Mesendoderm (in vitro differentiated cells): ENCODE measurements around the gene DNM3.

Experiments used
- DNase-seq: peaks from one replicate; pipeline ENCODE4 v3.0.0; 2013
- H2AK5ac ChIP-seq: 2 replicates; pipeline ENCODE4 v1.6.1; 2013; ENCODE audit warnings: low read length, inconsistent platforms
- H2BK120ac ChIP-seq: 2 replicates; pipeline ENCODE4 v1.6.1; 2013; ENCODE audit warnings: low read depth, mild to moderate bottlenecking, low read length, moderate library complexity, mixed read lengths
- H2BK15ac ChIP-seq: replicated peaks from 2 replicates; pipeline ENCODE4 v1.6.1; 2013; ENCODE audit warnings: low read depth, mild to moderate bottlenecking, moderate library complexity
- H2BK5ac ChIP-seq: 2 replicates; pipeline ENCODE4 v1.6.1; 2013; ENCODE audit warnings: low read length, inconsistent platforms
- H3K18ac ChIP-seq: 2 replicates; pipeline ENCODE4 v1.6.1; 2013; ENCODE audit warnings: mild to moderate bottlenecking, low read length, mixed read lengths
- H3K23ac ChIP-seq: one replicate; pipeline ENCODE4 v1.6.1; 2013; ENCODE audit warnings: low read length
- H3K27ac ChIP-seq: 2 replicates; pipeline ENCODE4 v1.5.1; 2013; ENCODE audit warnings: low read depth, mild to moderate bottlenecking, inconsistent platforms, low read length, moderate library complexity
- H3K27me3 ChIP-seq: 2 replicates; pipeline ENCODE4 v1.6.1; 2013; ENCODE audit warnings: low read length, control low read depth, mild to moderate bottlenecking, inconsistent platforms; ENCODE audit not compliant: insufficient read depth, poor library complexity
- H3K36me3 ChIP-seq: 2 replicates; pipeline ENCODE4 v1.6.1; 2013; ENCODE audit warnings: low read length, inconsistent platforms; ENCODE audit not compliant: control insufficient read depth, insufficient read depth
- H3K4ac ChIP-seq: one replicate; pipeline ENCODE4 v1.6.1; 2013; ENCODE audit warnings: low read depth, mild to moderate bottlenecking, low read length, moderate library complexity
- H3K4me1 ChIP-seq: 2 replicates; pipeline ENCODE4 v1.6.1; 2013; ENCODE audit warnings: low read depth, low read length, inconsistent platforms; ENCODE audit not compliant: control insufficient read depth
- H3K4me2 ChIP-seq: 2 replicates; pipeline ENCODE4 v1.6.1; 2013; ENCODE audit warnings: low read length
- H3K4me3 ChIP-seq: 2 replicates; pipeline ENCODE4 v1.5.1; 2013; ENCODE audit warnings: mild to moderate bottlenecking, low read length
- H3K56ac ChIP-seq: one replicate; pipeline ENCODE4 v1.6.1; 2013; ENCODE audit warnings: low read length
- H3K79me1 ChIP-seq: 2 replicates; pipeline ENCODE4 v1.6.1; 2013; ENCODE audit warnings: low read length, inconsistent platforms
- H3K79me2 ChIP-seq: 2 replicates; pipeline ENCODE4 v1.6.1; 2013; ENCODE audit warnings: mild to moderate bottlenecking, low read length; ENCODE audit not compliant: control insufficient read depth, insufficient read depth
- H3K9ac ChIP-seq: 2 replicates; pipeline ENCODE4 v1.6.1; 2013; ENCODE audit warnings: low read length, inconsistent platforms
- H4K5ac ChIP-seq: one replicate; pipeline ENCODE4 v1.6.1; 2013; ENCODE audit warnings: low read length
- H4K8ac ChIP-seq: one replicate; pipeline ENCODE4 v1.6.1; 2013; ENCODE audit warnings: low read depth, mild to moderate bottlenecking, control low read depth, low read length, moderate library complexity
- WGBS: extraction: QIAGEN DNeasy Blood & Tissue Kit; methylation state at CpG from one replicate; pipeline ENCODE4 v1.1.7; 2013; ENCODE audit warnings: low lambda C conversion rate, missing lambda C conversion rate; ENCODE audit not compliant: insufficient coverage; ENCODE audit errors: extremely low coverage; 5-methylcytosine and 5-hydroxymethylcytosine counted together

Gene DNM3

GRCh38 chr1:172003766-172004530, 162.7 kb downstream of the DNM3 start:
- no peak overlapping the region for H2BK120ac ChIP-seq
- H3K9ac ChIP-seq = no peak overlapping the region
- no peak overlapping the region for H4K5ac ChIP-seq
- H3K23ac ChIP-seq = no peak overlapping the region
- H4K8ac ChIP-seq = no peak overlapping the region
- no CpG with 5 or more reads among the region's 3 CpGs for WGBS
- H3K79me1 ChIP-seq = no peaks in the 10 kb centered on the region
- no peaks in the 10 kb centered on the region for H3K4me1 ChIP-seq
- H2BK15ac ChIP-seq = no peak overlapping the region
- H2BK5ac ChIP-seq = no peak overlapping the region
- H3K79me2 ChIP-seq = no peaks in the 10 kb centered on the region
- no peak overlapping the region for H2AK5ac ChIP-seq
- no peak overlapping the region for H3K4me2 ChIP-seq
- H3K56ac ChIP-seq = no peak overlapping the region
- no peaks in the 10 kb centered on the region for H3K36me3 ChIP-seq
- no peak overlapping the region for H3K4ac ChIP-seq
- no peak overlapping the region for H3K4me3 ChIP-seq
- H3K27me3 ChIP-seq = no peaks in the 10 kb centered on the region
- no peak overlapping the region for H3K18ac ChIP-seq
- no peak overlapping the region for H3K27ac ChIP-seq
- DNase-seq = no peak

DNA sequence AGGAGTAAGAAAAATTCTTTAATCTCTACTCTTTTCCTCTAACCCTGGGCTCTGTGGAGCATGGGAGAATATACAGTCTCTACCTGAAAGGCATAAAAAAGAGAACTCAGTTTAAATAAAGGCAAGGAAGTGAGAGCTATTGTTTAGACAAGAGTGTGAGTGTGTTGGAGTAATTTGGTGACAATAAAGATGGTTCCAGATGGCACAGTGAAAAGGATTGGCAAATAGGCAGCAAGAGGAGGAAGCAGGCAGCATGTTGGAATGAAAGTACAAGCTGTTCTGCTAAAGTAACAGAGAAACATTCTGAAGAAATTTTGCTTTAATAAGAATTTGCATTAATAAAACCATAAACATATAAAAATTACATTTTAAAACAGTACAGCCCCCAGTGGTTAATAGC, 163.4 kb downstream of the DNM3 start:
- no peak for DNase-seq
- H3K4me1 ChIP-seq = no peaks in the 10 kb centered on the region
- no peak overlapping the region for H3K27ac ChIP-seq
- H2BK15ac ChIP-seq = no peak overlapping the region
- no peak overlapping the region for H2AK5ac ChIP-seq
- H2BK120ac ChIP-seq = no peak overlapping the region
- H3K36me3 ChIP-seq = no peaks in the 10 kb centered on the region
- H3K4me3 ChIP-seq = no peak overlapping the region
- H4K5ac ChIP-seq = no peak overlapping the region
- no peak overlapping the region for H3K18ac ChIP-seq
- no peak overlapping the region for H3K9ac ChIP-seq
- no peak overlapping the region for H3K56ac ChIP-seq
- H3K23ac ChIP-seq = no peak overlapping the region
- no peak overlapping the region for H4K8ac ChIP-seq
- H3K4ac ChIP-seq = no peak overlapping the region
- no peak overlapping the region for H3K4me2 ChIP-seq
- H3K79me1 ChIP-seq = no peaks in the 10 kb centered on the region
- no peak overlapping the region for H2BK5ac ChIP-seq
- no peaks in the 10 kb centered on the region for H3K79me2 ChIP-seq
- H3K27me3 ChIP-seq = no peaks in the 10 kb centered on the region

GRCh38 chr1:172005856-172006255, 164.6 kb downstream of the DNM3 start:
- Histone ChIP-seq H3K79me1 (no peaks in the 10 kb centered on the region), H3K79me2 (no peaks in the 10 kb centered on the region), H2BK15ac (no peak overlapping the region), H3K18ac (no peak overlapping the region), H3K27ac (no peak overlapping the region), H4K8ac (no peak overlapping the region), H3K4me1 (no peaks in the 10 kb centered on the region), H4K5ac (no peak overlapping the region), H2BK120ac (no peak overlapping the region), H3K27me3 (no peaks in the 10 kb centered on the region), H3K4ac (no peak overlapping the region), H3K23ac (no peak overlapping the region), H3K36me3 (no peaks in the 10 kb centered on the region), H3K56ac (no peak overlapping the region), H3K4me3 (no peak overlapping the region), H2BK5ac (no peak overlapping the region), H3K9ac (no peak overlapping the region), H3K4me2 (no peak overlapping the region), H2AK5ac (no peak overlapping the region)
- DNase-seq = no peak
- WGBS = no CpG with 5 or more reads among the region's 1 CpG

- Histone ChIP-seq H3K27ac (no peak overlapping the region), H3K4me2 (no peak overlapping the region), H2AK5ac (no peak overlapping the region)
Observed at GRCh38 chr1:172006660-172007059, 165.4 kb downstream of the DNM3 start.

GRCh38 chr1:172018727-172019311, 177.5 kb downstream of the DNM3 start:
- no peaks in the 10 kb centered on the region for H3K79me1 ChIP-seq
- H3K4me2 ChIP-seq = no peak overlapping the region
- no peak overlapping the region for H3K27ac ChIP-seq
- no peak overlapping the region for H2BK5ac ChIP-seq
- H3K4me3 ChIP-seq = no peak overlapping the region
- no peaks in the 10 kb centered on the region for H3K79me2 ChIP-seq
- no peaks in the 10 kb centered on the region for H3K27me3 ChIP-seq
- no peak overlapping the region for H3K18ac ChIP-seq
- no peak overlapping the region for H4K5ac ChIP-seq
- H3K4ac ChIP-seq = no peak overlapping the region
- no CpG with 5 or more reads among the region's 1 CpG for WGBS
- no peaks in the 10 kb centered on the region for H3K36me3 ChIP-seq
- no peak for DNase-seq
- no peak overlapping the region for H3K23ac ChIP-seq
- H3K56ac ChIP-seq = no peak overlapping the region
- no peak overlapping the region for H4K8ac ChIP-seq
- no peak overlapping the region for H2BK15ac ChIP-seq
- H2BK120ac ChIP-seq = no peak overlapping the region
- no peak overlapping the region for H2AK5ac ChIP-seq
- H3K4me1 ChIP-seq = no peaks in the 10 kb centered on the region
- no peak overlapping the region for H3K9ac ChIP-seq

More at GRCh38 chr1:172006660-172007059, 165.4 kb downstream of the DNM3 start:
- Histone ChIP-seq H2BK5ac (no peak overlapping the region), H3K23ac (no peak overlapping the region), H2BK15ac (no peak overlapping the region), H4K8ac (no peak overlapping the region), H3K4ac (no peak overlapping the region), H3K4me1 (no peaks in the 10 kb centered on the region), H3K9ac (no peak overlapping the region), H3K56ac (no peak overlapping the region), H2BK120ac (no peak overlapping the region), H3K4me3 (no peak overlapping the region), H3K18ac (no peak overlapping the region), H3K79me2 (no peaks in the 10 kb centered on the region), H4K5ac (no peak overlapping the region), H3K27me3 (no peaks in the 10 kb centered on the region), H3K79me1 (no peaks in the 10 kb centered on the region), H3K36me3 (no peaks in the 10 kb centered on the region)
- DNase-seq = no peak

DNA sequence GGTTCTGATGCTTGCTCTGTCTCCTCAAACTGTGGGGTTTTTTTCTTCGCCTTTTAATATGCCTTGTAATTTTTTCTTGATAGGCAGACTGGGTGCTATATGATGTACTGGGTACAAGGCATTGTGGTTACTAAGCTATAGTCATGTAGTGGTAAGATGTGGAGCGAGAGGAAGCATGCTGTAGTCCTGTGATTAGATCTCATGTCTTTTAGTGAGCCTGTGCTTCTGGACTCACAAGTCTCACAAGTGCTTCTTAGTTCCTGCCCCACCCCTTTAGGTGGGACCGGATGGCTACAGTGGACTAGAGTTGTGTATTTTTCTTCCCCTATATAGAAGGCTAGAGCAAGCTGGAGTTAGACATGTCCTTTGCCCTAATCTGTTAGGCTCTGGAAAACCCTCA, 178.7 kb downstream of the DNM3 start:
- no peak overlapping the region for H3K4ac ChIP-seq
- H3K79me1 ChIP-seq = no peaks in the 10 kb centered on the region
- H3K56ac ChIP-seq = peak overlapping the region; percentile 15
- no CpG with 5 or more reads among the region's 3 CpGs for WGBS
- H3K4me3 ChIP-seq = no peak overlapping the region
- H3K4me1 ChIP-seq = no peaks in the 10 kb centered on the region
- H4K5ac ChIP-seq = no peak overlapping the region
- no peak overlapping the region for H3K27ac ChIP-seq
- no peaks in the 10 kb centered on the region for H3K79me2 ChIP-seq
- no peaks in the 10 kb centered on the region for H3K27me3 ChIP-seq
- no peak overlapping the region for H2BK120ac ChIP-seq
- H2BK15ac ChIP-seq = no peak overlapping the region
- H4K8ac ChIP-seq = no peak overlapping the region
- no peak overlapping the region for H3K18ac ChIP-seq
- H3K4me2 ChIP-seq = no peak overlapping the region
- H3K36me3 ChIP-seq = no peaks in the 10 kb centered on the region
- H3K23ac ChIP-seq = no peak overlapping the region
- H2AK5ac ChIP-seq = no peak overlapping the region
- H3K9ac ChIP-seq = no peak overlapping the region
- no peak overlapping the region for H2BK5ac ChIP-seq
- no peak for DNase-seq
